Hematopoietic multipotent progenitor cell treated with erythropoietin and hydrocortisone succinate and interleukin-3 and kit ligand, for 8 days (in vitro differentiated cells): Measurements from ENCODE around the gene SAMD3.
"Not testable (repeated sequence)": the region's sequence is repeated elsewhere in the genome, so short reads cannot be mapped to it uniquely, and the experiment has no call there.

Source experiments
- DNase-seq: peaks from one replicate; pipeline ENCODE4 v3.0.0-alpha.2; 2015

The SAMD3 gene

DNA sequence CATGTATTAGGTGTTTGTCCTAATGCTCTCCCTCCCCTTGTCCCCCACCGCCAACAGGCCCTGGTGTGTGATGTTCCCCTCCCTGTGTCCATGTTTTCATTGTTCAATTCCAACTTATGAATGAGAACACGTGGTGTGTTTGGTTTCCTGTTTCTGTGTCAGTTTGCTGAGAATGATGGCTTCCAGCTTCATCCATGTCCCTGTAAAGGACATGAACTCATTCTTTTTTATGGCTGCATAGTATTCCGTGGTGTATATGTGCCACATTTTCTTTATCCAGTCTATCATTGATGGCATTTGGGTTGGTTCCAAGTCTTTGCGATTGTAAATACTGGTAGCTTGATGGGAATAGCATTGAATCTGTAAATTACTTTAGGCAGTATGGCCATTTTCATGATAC, 52.6 kb downstream of the SAMD3 start:
- DNase-seq, result not testable (repeated sequence)

DNA sequence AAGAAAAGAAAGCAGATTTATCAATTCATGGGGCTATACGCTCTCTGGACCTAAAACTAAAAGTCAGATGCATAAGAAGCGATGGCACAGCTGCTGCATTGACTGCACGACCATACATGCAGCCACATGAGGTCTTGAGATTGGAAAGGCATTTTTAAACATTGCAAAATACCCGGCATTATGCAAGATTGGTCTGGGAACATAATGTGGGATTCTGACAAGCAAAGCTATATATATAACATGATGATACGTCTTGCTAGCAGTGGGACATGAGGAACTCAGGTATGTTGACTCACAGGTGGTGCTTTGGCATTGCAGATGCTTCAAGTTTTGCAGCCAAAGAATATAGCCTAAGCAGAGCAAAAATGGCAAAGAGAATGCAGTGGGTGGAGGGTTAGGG, 55.1 kb downstream of the SAMD3 start:
- no peak for DNase-seq

DNA sequence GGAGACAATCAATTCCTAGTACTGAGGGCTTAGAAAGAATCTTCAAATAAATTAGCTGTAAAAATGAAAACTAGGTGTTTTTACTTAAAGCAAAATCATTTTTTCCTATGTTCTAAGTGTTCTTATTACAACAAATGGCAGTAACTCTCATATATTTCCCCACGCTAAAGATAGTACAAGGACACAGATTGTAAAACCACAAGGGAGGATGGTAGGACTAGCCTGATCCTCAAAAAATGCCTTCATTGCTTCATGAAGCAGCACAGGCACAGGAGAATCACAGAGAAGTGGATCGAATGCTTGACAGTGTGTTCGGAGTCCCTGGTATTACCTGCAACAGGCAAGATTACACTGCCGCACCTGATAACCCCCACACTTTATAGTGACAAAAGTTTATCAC, 58.5 kb downstream of the SAMD3 start:
- DNase-seq, result no peak

DNA sequence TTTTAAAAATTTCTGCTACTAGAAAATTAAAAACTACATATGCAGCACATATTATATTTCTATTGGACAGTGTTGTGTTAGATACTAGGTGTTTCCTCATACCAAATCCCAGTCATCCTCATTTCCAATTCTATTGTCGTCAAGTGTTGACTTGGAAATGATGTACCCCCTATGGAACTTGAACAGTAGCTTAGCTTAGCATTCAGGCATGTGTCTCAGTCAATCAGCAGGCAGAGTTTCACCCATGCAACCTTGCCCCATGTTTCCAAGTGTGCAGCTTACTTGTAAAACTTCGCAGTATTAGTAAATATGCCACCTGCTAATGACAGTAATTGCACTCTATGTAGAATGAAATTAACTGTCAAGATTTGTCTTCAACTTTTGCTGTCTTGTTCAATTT, 59.5 kb downstream of the SAMD3 start:
- DNase-seq, result no peak

DNA sequence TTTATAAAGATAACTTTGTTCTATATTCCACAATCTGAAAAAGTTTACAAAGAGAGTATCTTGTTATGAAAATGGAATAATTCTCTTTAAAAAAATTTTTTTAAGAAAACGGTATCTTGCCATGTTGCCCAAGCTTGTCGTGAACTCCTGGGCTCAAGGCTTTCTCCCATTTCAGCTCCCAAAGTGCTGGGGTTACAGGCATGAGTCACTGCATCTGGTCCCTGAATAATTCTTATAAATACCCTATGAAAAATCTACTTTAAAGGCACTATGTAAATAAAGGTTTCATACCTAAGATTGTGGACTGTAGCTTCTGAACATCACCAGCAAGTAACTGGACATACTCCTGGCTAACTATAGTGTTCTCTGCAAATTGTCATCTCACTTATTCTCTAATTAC, 60.3 kb downstream of the SAMD3 start:
- DNase-seq, result no peak

DNA sequence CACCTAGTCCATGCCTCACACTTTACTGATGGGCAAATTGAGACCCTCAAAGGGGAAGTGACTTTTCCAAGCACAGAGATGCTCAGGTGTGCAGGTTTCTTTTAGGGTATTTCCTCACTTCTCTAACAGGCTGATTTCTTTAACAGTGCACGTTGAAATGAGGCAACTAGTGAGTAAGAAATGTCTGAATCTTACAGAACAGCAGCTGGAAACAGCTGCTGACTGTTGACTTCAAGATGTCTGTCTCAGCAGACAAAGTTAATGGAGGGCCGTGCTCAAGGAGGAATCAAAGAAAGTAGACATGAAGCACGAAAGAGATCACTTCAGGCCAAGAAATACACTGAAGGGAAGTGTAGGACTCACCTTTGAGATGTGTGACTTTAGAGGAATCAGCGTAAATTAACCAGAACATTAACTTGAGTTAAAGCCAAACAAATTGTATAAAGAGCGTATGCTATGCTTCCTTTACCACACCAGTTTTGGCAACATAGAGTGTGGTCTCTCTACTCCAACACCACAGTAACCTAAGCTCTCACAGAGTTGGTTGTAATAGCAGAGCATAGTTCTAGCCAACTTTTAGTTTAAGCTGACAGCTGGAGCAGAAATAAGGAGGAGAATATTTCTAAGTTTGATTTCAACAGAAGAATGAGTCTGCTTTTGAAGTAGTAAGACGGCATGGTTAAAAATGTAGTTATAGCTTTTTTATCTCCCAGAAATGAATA, 60.9 kb downstream of the SAMD3 start:
- DNase-seq, result no peak

DNA sequence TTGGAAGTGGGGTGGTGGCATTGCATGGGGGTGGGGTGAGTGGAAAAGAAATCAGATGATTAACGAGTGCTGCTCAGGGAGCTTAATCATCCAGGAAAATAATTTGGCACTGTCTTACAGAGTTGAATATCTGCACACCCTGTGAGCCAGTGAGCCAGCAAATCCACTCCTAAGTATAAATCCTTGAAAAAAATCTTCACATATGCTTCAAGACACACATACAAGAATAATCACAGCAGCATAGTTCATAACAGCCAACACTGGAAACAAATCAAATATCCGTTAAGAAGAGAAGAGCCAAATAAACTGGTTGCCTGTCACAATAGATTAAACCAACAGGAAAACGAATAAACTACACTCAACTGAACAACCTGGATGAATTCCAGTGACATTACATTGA, 62.8 kb downstream of the SAMD3 start:
- DNase-seq, result no peak

DNA sequence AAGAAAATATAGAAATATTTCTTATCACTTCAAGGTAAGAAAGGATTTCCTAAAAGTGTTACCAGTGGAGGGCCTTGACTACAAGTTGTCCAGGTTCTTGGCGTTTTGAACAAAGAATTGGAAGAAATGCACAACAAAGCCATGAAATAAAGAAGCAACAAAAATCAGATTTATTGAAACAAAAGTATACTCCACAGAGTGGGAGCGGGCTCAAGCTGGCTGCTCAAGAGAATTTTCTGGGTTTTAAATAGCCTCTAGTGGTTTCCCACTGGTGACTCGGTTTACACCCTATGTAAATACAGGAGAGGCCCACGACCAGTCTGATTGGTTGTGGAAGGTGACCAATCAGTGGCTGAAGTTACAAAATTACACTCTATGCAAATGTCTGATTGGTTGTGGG, 64.2 kb downstream of the SAMD3 start:
- DNase-seq, result no peak

DNA sequence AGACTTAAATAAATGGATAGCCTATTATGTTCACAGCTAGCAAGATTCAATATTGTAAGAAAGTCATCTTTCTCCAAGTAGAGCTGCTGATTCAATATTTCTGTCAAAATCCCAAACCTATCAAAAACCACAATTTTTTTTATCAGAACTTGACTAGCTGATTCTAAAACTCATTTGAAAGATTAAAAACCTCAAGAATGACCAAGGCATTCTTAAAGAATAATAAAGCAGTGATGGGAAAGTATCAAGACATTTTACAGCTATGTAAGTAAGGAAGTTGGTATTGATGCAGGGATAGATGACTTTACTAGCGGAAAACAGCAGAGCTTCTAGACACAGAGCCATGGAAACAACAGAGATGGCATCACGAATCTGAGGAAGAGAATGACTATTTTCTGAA, 64.7 kb downstream of the SAMD3 start:
- no peak for DNase-seq

DNA sequence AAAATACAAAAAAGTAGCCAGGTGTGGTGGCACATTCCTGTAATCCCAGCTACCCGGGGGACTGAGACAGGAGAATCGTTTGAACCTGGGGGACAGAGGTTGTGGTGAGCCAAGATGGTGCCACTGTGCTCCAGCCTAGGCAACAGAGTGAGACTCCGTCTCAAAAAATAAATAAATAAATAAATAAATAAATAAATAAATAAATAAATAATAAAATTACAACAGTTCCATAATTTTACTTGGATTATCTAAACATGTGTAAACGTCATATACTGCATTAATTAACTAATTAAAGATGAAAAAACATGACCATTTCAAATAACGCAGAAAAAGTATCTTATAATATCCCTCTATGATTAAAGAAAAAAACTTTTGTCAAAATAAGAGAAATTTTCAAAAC, 65.8 kb downstream of the SAMD3 start:
- no peak for DNase-seq

DNA sequence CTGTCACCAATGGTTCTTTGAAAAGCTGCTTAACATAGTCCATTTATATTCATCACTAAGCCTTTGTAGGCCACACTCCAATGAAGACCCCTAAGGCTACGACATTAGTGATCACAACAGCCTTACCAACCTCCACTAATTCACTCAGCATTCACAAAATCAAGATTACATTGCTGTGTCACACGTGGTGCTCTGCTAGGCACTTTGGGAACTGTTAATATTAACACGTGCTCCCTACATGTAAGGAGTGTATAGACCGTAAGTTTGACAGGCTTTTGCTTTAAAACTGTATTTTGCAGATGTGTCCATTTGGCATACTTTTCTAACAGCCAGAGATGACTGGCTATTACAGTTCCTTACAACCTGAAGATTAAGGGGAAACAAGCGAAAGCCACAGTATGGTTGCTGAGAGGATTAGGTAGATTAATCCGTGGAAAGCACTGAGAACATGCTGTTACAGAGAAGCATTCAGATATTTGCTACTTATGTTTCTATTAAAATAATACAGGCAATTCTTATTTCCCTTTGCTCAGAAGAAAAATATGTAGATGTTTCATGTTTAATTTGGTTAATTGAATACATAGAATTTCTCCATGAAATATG, 69.7 kb downstream of the SAMD3 start:
- no peak for DNase-seq

DNA sequence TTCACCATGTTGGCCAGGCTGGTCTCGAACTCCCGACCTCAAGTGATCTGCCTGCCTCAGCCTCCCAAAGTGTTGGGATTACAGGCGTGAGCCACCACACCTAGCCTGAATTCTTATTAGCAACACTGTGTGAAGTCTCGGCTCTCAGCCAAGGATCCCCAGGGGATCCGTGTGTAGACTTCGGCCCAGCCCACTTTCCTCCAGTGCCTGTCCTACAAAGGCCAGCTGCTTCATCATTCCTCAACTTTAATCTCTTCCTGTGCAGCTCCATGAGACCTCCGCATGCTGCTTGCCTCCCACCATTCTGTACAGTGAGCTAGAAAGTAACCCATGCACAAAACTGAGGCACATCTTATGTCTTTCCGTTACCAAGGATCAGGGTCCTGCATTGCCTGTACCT, 71.8 kb downstream of the SAMD3 start:
- no peak for DNase-seq

DNA sequence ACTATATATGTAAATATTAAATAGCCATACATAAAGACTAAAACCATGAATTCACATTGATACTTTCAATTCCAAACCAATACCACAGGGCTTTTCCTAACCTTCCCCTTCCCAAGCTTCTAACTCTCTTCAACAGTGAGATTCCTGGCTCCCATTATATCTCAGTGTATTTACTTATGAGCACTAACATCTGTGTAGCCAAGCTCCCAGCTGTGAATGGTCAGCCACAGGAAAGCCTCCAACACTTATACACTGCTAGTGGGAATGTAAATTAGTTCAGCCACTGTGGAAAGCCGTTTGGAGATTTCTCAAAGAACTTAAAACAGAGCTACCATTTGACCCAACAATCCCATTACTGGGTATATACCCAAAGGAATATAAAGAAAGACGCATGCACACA, 73.7 kb downstream of the SAMD3 start:
- not testable (repeated sequence) for DNase-seq

DNA sequence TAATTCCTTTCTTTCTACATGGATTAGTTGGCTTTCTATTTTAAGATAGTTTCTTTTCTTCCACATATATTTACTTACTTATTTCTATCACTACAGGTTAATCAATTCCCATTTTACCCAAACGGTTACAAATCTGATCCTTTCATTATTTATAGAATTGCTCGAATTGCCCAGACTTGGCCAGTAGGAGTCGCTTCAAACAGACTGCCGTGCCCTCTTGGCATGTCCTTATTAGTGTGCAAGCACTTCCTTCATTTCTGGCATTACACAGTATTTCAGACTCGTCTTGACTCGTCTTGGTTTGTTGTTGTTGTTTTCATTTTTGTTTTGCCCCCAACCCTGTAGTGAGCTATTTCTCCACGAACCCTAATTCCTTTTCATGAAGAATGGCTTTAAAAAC, 74.6 kb downstream of the SAMD3 start:
- DNase-seq, result peak; percentile 30

DNA sequence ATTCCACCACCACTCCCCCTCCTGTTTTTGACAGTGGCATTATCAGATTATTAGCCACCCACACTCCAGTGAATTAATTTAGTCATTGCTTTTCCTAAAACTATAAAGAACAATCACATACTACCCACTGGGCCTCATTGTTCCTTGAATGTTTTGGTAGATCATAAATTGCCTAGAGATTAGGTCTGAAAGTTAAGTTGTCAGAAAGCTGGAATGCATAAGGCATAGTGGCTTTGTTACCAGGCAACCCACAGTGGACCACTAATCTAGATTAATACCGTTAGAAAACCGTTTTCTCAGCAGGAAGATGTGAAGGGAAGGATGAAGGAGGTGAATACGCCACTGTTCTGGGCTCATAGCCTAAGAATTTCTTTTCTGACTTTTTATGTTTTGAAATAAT, 75.6 kb downstream of the SAMD3 start:
- no peak for DNase-seq

DNA sequence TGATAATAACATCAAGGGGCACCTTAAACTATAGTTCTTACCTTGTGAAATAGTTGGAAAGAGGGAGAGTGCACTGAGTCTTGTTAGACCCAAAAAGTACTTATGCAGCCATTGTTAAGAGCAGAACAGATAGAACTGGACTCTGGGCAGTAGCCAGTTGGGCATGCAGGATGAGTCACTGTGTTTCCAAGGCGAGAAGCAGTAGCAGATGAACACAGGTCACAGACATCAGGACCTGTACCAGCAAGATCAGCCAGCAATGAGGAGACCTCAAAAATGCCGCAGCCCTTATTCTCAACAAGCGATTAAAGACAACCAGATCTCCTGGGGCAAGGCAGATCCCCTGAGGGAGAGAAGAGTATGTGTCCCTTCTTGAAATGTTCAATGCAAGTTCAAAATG, 79.0 kb downstream of the SAMD3 start:
- no peak for DNase-seq

DNA sequence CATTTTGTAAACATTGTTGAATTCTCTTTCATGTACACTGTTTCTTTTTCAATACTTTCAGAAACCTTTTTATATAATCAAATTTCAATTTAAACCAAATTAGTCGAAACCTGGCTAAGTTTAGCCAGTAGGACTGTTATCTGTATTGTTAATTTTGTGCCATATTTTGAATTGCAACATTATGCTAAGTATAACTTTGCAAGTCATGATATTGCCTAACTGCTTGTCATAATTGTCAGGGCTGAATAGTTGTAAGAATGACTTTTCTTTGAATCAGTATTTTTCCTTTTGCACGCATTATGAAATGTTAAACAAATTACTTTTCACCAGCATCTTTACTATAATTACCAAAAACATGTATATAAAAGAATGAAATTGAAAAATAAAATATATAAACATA, 82.7 kb downstream of the SAMD3 start:
- DNase-seq, result no peak

DNA sequence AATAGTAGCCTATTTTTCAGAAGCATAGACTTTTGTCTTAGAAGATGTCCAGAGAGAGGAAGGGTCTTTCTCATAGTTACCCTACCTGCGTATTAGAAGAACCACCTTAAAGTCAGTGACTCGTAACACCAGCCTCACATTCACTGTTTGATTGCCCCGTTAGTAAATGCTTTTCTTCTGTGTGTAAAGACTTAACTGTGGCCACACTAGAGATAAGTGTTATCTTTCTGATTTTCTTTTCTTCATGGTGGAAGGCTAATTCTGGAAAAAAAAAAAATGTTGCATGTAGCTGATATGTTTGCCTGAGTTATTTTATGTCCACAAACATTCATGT, 83.9 kb downstream of the SAMD3 start:
- no peak for DNase-seq

DNA sequence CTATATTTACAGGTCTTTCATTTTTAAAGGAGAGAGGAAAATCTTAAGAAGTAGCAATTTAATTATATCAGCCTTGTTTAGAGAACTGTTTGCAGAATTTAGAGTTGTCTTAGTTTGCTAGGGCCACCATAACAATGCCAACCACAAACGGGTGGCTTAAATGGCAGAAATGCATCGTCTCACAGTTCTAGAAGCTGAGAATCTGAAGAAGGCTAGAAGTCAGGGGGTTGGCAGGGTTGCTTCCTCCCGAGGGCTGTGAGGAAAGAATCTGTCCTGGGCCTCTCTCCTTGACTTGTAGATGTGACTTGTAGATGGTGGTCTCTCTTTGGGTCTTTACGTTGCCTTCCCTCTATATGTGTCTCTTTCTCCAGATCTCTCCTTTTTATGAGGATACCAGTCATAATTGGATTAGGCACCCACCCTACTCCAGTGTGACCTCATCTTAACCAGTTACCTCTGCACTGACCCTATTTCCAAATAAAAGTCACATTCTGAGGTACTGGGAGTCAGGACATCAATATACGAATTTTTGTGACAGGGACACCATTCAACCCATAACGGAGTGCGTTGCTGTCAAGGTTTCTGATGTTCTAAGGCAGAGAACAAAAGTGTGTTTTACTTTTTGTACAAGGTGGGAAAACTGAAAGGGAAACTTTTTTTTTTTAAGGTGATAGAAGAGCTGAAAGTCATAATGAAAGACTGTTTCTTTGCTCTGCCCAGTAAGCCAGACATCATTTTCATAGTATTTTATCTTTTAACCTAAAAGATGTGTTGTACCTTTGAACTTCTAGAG, 84.4 kb downstream of the SAMD3 start:
- no peak for DNase-seq

DNA sequence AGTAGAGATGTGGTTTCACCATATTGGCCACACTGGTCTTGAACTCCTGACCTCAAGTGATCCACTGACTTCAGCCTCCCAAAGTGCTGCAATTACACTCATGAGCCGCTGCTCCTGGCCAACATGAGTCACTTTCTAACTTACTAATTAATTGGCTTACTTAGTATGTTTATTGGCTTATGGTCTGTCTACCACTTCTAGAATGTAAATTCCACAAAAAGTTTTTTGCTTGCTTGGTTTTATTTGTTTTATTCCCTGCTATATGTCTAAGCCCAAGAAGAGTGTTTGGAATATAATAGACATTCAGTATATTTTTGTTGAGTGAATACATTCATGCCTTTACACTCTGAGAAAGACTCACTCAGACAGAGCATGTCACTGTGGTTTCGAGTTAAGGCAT, 86.0 kb downstream of the SAMD3 start:
- DNase-seq, result no peak

DNA sequence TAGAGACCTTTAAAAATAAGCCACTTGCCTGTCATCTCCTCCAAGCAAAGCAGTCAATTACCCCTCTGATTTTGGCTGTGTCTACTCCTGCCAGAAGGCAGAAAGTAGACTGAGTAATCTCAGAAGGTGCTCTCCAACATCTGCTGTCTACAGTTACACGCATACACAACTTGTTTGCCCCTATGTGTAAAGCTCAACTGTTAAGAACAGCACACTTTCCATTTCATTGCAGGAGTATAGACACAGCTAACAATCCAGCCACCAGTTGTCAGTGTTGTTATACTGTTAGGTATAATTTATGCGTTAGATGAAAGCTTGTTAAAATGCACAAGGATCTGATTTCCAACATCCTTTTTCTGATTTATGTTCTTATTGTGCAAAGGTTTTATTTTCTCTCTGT, 88.2 kb downstream of the SAMD3 start:
- no peak for DNase-seq

DNA sequence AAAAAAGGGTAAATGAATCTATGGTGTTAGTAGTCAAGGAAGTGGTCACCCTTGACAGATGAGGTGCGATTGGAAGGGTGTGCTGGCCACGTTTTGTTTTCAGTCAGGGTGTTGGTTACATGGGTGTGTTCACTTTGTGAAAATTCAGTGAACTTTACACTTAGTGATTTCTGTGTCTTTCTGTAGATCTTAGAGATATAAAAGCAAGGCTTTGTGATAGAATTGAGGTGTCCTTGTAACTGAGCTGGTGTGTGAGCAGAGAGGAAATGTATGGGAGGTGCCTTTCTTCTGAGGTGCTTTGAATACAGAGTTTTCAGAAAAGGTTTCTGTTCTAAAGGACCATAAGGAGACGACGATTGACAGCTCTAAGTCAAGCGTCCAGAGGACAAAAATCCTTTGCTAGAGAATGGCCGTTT, 90.5 kb downstream of the SAMD3 start:
- DNase-seq, result no peak

DNA sequence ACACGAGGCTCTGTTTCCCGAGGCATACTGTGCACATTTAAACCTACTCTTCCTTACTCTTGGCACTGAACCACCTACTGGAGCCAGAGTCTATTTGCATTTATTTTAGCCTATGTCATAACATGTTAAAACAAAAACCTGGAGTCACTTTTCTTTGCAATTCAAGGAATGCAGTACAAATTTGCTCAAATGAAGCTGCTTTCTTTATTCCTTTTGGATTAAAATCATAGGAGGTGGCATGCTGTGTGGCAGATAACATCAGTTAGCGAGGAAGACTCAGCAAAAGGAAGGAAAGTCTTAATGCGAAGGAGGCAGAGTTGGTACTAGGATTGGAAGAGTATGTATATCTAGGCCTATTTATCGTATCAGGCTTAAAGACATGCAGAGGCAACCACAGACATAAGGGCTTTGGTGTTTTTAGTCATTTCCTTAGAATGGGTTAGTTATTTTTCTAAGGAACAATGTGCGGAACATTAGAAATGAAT, 92.9 kb downstream of the SAMD3 start:
- no peak for DNase-seq

DNA sequence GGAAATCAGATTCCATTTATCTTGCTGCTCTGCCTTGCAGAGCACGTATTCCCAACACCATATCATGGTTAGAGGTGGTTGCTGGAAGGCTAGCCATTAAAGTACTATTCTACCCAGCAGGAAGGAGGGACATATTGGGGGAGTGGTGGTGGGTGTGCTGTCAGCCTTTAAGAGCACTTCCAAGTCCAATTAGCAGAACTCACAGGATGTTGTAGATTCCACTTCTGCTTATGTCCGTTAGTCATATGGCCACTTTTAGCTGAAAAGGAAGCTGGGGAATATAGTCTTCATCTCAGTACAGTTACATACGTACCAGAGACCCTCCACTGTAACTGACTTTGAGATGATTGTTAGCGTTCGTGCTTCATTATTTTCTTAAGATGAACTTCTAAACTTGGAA, 94.4 kb downstream of the SAMD3 start:
- DNase-seq, result no peak
